ENCODE measurements around the gene ABCE1. TPM values are rescaled to one million over a fixed set of nuclear protein-coding genes. Genes with fewer than 3 reads are reported as not detected.

Gene ABCE1
- 10 to 100 TPM; 29.2 to 47.6 (median 34.0) TPM for polyA plus RNA-seq

DNA sequence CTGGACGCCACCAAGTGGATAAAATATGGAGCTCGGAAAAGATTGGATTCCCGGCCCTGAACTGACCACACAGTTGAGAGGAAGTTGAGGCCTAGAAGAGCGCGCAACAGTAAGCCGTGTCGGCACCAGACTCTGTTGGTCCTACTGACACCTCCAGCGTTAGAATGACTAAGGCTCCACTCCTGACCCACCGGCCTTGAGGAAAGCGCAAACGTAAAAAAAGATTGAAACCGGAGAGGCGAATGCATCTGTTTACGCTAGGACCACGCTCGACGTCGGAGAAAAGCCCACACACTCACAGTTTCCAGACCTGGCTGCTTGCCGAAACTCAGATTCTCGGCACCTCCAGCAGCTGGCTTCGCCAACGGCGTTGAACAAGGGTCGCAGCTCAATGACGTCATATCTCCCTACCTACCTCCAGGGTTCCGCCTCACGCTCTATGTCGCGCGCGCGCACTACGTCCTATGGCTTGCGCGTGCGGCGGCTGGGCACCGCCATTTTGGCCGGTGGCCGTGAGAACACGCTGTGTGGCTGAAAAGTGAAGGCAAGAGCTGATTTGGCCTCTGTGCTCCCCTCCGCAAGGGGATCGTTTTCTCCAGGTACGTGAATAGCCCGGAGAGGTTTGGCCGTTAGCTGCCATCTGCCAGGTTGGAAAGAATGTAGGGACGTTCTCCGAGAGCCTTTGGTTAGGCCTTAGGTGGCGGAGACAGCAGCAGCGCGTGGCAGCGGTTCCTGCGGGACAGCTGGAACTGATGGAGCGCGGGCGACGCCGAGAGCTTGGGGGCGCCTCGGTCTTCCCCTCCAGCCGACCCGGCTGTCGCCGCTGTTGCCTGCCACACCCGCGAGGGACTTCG lies at the start of gene ABCE1, which contains the start of gene ANAPC10:
TSS of gene ABCE1 (plus strand) at position 491 of the 854 bp plus-strand sequence. CDS start 6,102 bp downstream, outside the sequence.
TSS of gene ANAPC10 (minus strand) at position 376 of the 854 bp plus-strand sequence. CDS start 2,097 bp downstream, outside the sequence.
- H3K27me3 Mint-ChIP-seq (ENCODE audit: low read depth in 3 of 3) = peaks cover 9 to 13% (median 11%) of the 10 kb centered on the region in 3 donors
- H3K27ac Mint-ChIP-seq = peak within 1 kb of the TSS; percentile 94 to 98 (median 97)
- H3K36me3 Mint-ChIP-seq = peaks cover 19 to 23% (median 20%) of the 10 kb centered on the region in 3 donors
- H3K4me3 Mint-ChIP-seq = peak within 1 kb of the TSS; percentile 90 to 98 (median 92)
- H3K9me3 Mint-ChIP-seq = no peaks in the 10 kb centered on the region
- peaks cover 37 to 58% of the 10 kb centered on the region in 2 donors for H3K4me1 Mint-ChIP-seq
- peak; percentile 93 to 95 (median 94) for DNase-seq

DNA sequence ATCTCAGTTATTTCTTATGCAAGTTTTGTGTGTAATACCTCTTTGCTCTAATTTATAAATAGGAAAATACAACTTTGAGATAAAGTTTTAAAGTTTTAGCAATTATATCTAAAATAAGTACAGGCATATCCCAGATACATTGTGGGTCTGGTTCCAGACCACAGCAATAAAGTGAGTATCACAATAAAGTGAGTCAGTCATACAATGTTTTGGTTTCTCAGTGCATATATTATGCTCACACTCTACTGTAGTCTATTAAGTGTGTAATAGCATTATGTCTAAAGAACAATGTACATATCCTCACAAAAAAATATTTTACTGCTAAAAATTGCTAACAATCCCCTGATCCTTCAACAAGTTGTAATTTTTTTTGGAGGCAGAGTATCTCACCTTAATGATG lies 49.3 kb upstream of the ABCE1 start:
- Mint-ChIP-seq H3K4me3 (no peak overlapping the region), H3K27me3 (ENCODE audit: low read depth in 3 of 3) (no peaks in the 10 kb centered on the region), H3K4me1 (peaks cover 2 to 15% of the 10 kb centered on the region in 2 donors), H3K36me3 (peaks cover 0 to 5% (median 4%) of the 10 kb centered on the region in 3 donors), H3K27ac (no peak overlapping the region), H3K9me3 (no peaks in the 10 kb centered on the region)
- DNase-seq = no peak

DNA sequence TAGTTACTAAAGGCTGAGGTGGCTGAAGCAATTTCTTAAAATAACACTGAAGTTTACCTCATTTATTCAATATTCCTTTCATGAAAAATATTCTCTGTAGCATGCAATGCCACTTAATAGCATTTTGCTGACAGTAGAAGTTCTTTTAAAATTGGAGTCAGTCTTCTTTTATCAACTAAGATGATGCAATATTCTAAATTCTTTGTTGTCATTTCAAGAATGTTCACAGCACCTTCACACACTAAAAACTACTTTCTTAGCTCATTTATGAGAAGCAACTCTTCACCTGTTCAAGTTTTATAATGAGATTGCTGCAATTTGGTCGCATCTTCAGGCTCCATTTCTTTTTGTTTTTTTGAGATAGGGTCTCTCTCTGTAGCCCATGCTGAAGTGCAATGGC lies 48.9 kb upstream of the ABCE1 start:
- no peaks in the 10 kb centered on the region for H3K9me3 Mint-ChIP-seq
- H3K36me3 Mint-ChIP-seq = peaks cover 0 to 5% (median 4%) of the 10 kb centered on the region in 3 donors
- H3K4me3 Mint-ChIP-seq = no peak overlapping the region
- peaks cover 2 to 10% of the 10 kb centered on the region in 2 donors for H3K4me1 Mint-ChIP-seq
- H3K27ac Mint-ChIP-seq = peak overlapping the region in 1 of 6 donors; percentile 24
- H3K27me3 Mint-ChIP-seq (ENCODE audit: low read depth in 3 of 3) = no peaks in the 10 kb centered on the region
- DNase-seq = no peak

DNA sequence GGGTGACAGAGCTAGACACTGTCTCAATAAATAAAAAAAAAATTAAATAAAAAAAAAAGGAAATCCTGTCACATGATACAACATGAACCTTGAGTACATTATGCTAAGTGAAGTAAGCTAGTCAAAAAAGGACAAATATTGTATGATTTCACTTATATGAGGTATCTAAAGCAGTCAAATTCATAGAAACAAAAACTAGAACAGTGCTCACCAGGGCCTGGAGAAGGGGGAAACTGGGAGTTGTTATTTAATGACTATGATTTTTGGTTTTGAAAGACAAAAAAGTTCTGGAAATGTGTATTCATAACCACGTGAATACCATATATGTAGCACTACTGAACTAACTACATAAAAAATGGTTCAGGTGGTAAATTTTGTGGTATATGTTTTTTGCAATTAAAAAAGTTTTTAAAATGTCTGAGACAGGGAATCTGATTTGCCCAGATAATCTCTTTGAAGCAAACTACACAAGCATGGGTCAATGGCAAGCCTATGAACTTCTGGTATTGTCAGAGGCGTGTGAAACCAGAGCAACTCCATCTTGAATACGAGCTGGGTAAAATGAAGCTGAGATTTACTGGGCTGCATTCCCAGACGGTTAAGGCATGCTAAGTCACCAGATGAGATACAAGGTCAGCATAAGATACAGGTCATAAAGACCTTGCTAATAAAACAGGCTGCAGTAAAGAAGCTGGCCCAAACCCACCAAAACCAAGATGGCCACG lies 42.4 kb upstream of the ABCE1 start:
- no peak for DNase-seq
- Mint-ChIP-seq H3K36me3 (peaks cover 0 to 5% (median 5%) of the 10 kb centered on the region in 3 donors), H3K9me3 (no peaks in the 10 kb centered on the region), H3K27me3 (ENCODE audit: low read depth in 3 of 3) (no peaks in the 10 kb centered on the region), H3K4me1 (peaks cover 30 to 45% of the 10 kb centered on the region in 2 donors), H3K4me3 (no peak overlapping the region), H3K27ac (peak overlapping the region in 4 of 6 donors; percentile 1 to 18 (median 10))

DNA sequence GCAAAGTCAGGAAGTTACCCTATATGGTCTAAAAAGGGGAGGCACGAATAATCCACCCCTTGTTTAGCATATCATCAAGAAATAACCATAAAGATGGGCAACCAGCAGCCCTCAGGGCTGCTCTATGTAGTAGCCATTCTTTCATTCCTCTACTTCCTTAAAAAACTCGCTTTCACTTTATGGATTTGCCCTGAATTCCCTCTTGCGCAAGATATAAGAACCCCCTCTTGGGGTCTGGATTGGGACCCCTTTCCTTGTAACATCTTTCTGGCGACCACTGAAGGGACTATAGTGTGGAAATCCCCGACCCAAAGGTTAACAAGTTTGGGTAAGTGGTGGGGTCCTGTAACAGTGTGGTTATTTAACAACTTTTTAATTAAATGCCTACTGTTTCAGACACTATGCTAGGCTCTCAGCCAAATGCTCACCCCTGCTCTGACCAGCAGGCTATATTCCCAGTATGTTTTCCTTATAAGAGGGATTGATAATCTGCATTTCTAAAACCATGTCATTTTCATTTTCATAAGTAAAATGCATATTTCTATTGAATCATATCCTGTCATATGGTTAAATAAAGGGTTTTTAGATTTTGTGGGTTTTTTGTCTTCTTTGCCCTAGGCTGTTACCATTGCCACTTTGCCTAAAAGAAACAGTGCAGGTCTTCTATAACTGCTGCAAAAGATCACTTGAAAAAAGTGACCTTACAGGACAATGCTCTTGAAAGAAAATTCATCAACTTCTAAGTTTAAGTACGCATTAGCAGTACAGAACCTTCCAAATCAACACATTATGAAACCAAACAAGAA lies 41.6 kb upstream of the ABCE1 start:
- Mint-ChIP-seq H3K4me3 (peak overlapping the region in 1 of 5 donors; percentile 26), H3K36me3 (peaks cover 0 to 5% (median 5%) of the 10 kb centered on the region in 3 donors), H3K4me1 (peaks cover 30 to 37% of the 10 kb centered on the region in 2 donors), H3K9me3 (no peaks in the 10 kb centered on the region), H3K27ac (peak overlapping the region; percentile 1 to 80 (median 18)), H3K27me3 (ENCODE audit: low read depth in 3 of 3) (no peaks in the 10 kb centered on the region)
- DNase-seq = no peak

DNA sequence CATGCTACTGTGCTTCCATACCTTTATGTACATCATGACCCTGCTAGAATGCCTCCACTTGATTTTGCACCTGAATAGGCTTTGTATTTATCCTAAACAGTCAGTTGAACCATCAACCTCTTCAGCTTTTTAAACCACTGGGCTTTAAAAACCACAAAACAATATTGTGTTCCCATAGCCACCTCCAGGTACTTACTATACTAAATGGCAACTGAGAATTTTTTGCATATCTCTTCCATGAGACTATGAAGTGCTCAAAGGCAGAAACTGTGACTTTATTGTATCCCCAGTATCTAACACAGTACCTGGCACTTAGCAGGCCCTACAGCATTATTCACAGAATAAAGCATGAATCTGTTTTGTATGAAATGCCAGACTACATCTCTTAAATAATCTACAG lies 39.9 kb upstream of the ABCE1 start:
- H3K4me3 Mint-ChIP-seq = no peak overlapping the region
- H3K27me3 Mint-ChIP-seq (ENCODE audit: low read depth in 3 of 3) = no peaks in the 10 kb centered on the region
- no peak for DNase-seq
- peaks cover 30 to 35% of the 10 kb centered on the region in 2 donors for H3K4me1 Mint-ChIP-seq
- H3K27ac Mint-ChIP-seq = no peak overlapping the region
- peaks cover 0 to 9% (median 9%) of the 10 kb centered on the region in 3 donors for H3K36me3 Mint-ChIP-seq
- H3K9me3 Mint-ChIP-seq = no peaks in the 10 kb centered on the region

DNA sequence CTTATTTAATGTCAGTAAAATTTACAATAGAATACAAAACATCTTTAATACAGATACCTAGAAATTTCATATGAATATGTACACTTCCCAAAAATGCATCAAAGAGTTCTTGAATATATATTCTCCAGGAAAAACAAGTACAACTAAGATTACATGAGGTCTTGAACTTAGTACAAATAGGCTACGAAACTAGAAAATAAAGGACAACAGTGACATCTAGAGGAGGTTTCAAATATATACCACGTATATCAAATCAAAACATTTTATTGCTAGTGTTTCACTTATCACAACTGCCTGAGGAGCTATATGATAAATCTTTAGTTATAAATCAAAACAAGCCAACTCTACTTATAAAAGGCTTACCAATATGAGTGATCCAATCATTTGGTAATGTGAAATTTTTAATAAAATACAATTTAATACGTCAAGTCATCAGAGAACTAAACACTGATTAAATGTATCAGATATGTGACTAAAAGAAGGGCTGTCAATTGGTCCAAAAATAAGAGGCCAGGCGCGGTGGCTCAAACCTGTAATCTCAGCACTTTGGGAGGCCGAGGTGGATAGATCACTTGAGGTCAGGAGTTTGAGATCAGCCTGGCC lies 36.7 kb upstream of the ABCE1 start:
- DNase-seq = peak; percentile 25 to 42 (median 37)
- H3K9me3 Mint-ChIP-seq = no peaks in the 10 kb centered on the region
- H3K27me3 Mint-ChIP-seq (ENCODE audit: low read depth in 3 of 3) = no peaks in the 10 kb centered on the region
- H3K4me1 Mint-ChIP-seq = peaks cover 12 to 19% of the 10 kb centered on the region in 2 donors
- H3K36me3 Mint-ChIP-seq = peaks cover 0 to 4% (median 4%) of the 10 kb centered on the region in 3 donors
- no peak overlapping the region for H3K27ac Mint-ChIP-seq
- H3K4me3 Mint-ChIP-seq = no peak overlapping the region

DNA sequence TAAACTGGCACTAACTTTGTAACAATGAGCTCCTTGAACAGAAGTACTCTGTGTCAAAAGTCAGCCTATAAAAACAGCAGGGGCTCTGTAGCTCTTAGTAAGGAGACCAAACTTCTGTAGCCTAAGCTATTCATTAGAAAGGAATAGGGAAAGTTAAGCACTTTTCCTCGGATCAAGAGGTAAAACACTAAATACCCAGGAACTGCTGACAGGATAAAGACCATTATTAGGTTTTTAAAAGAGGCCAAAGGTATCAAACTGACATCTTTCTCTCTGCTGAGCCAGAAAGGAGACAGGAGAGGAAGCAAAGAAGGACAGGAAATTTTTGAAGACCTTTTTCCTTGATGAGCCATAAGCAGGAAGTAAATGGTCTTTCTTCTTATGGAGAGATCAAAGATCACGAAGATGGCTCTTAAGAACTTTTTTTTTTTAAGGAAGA lies 32.0 kb upstream of the ABCE1 start:
- Mint-ChIP-seq H3K27me3 (ENCODE audit: low read depth in 3 of 3) (no peaks in the 10 kb centered on the region), H3K36me3 (peaks cover 0 to 10% (median 4%) of the 10 kb centered on the region in 3 donors), H3K4me1 (peaks cover 0 to 11% of the 10 kb centered on the region in 2 donors), H3K27ac (no peak overlapping the region), H3K9me3 (no peaks in the 10 kb centered on the region), H3K4me3 (no peak overlapping the region)
- DNase-seq = no peak

DNA sequence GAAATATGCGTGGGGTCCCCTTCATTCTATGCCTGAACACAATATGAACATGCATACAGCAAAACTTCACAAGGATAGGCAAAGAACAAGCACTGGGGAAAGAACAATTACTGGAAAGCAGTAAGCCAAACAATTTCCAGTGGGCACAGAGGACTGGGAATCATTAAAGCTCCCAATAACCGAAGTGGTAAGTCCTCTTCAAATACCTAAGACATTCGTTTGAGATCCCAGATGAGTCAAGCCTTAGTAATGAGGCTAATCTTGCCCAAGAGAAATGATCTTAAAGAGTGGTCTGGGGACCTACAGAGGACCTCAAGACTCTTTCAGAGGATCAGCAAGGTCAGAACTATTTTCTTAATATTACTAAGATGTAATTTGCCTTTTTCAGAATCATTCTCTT lies 28.8 kb upstream of the ABCE1 start:
- no peak overlapping the region for H3K27ac Mint-ChIP-seq
- DNase-seq = no peak

DNA sequence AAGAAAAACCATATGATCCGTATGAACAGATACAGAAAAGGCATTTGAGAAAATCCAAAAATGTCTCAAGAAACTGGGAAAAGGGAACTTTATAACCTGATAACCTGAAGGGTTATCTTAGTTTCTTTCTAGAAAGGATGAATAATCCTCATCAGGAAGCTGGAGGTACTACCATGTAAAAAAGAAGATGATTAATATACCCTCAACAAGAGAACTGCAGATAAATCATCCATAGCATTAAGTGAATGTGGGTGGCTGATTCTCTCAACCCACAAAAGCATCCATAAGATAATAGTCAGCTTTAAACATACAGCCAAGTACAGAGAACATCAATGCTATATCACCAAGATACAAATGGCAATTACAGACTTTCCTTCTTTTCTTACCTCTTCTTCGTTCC lies 26.6 kb upstream of the ABCE1 start:
- no peak overlapping the region for H3K27ac Mint-ChIP-seq
- H3K4me1 Mint-ChIP-seq = peaks cover 8 to 13% of the 10 kb centered on the region in 2 donors
- H3K27me3 Mint-ChIP-seq (ENCODE audit: low read depth in 3 of 3) = no peaks in the 10 kb centered on the region
- no peak for DNase-seq
- H3K36me3 Mint-ChIP-seq = peaks cover 5 to 12% (median 5%) of the 10 kb centered on the region in 3 donors
- H3K4me3 Mint-ChIP-seq = no peak overlapping the region
- no peaks in the 10 kb centered on the region for H3K9me3 Mint-ChIP-seq

More for the DNA sequence above, 28.8 kb upstream of the ABCE1 start:
- no peak overlapping the region for H3K4me3 Mint-ChIP-seq
- peaks cover 0 to 11% of the 10 kb centered on the region in 2 donors for H3K4me1 Mint-ChIP-seq
- H3K27me3 Mint-ChIP-seq (ENCODE audit: low read depth in 3 of 3) = no peaks in the 10 kb centered on the region
- H3K36me3 Mint-ChIP-seq = peaks cover 0 to 6% (median 0%) of the 10 kb centered on the region in 3 donors
- H3K9me3 Mint-ChIP-seq = no peaks in the 10 kb centered on the region

DNA sequence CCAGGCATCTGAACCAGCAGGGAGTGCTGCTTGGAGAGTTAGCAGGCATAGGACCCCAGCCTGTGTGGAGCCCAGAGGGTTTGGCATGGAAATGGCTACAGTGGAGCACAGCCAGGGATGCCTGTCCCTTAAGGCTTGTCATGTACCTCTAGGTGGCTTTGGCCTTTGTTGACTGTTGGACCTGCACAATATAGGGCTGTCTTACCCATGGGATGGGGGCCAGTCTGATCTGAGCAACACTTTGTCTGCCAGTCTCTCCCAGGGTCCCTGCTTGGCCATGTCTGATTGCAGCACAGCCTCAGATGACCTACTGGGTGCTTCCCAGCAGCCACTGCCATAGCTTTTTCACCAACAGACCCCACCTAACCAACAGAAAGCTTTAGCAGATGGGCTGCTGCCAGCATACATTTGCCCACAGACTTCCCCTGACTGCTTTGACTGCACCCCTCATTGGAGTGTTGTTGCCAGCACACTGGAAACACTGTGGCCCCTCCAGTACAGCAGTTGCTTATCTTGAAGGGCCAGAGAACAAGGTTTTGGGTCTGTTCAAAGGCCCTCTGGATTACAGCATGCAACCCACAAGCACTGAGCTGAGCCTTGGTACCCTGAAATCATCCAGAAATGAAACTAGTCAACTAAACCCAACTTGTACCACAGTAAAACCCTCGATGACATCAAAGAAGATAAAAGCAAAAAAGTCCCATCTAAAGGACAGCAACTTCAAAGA lies 22.2 kb upstream of the ABCE1 start:
- no peaks in the 10 kb centered on the region for H3K27me3 Mint-ChIP-seq (ENCODE audit: low read depth in 3 of 3)
- peak overlapping the region in 3 of 6 donors; percentile 27 to 55 (median 32) for H3K27ac Mint-ChIP-seq

DNA sequence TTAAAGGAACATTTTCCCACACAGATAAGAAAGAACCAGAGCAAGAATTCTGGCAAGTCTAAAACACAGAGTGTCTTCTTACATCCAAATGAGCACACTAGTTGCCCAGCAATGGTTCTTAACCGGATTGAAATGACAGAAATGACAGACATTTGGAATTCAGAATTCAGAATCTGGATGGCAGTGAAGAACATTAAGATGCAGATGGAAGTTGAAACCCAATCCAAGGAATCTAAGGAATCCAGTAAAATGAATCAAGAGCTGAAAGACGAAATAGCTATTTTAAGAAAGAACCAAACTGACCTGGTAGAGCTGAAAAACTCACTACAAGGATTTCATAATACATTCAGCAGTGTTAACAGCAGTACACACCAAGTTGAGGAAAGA lies 21.6 kb upstream of the ABCE1 start:
- Mint-ChIP-seq H3K4me3 (no peak overlapping the region), H3K9me3 (no peaks in the 10 kb centered on the region), H3K4me1 (peaks cover 16 to 34% of the 10 kb centered on the region in 2 donors), H3K27ac (peak overlapping the region in 3 of 6 donors; percentile 27 to 55 (median 32)), H3K27me3 (ENCODE audit: low read depth in 3 of 3) (no peaks in the 10 kb centered on the region), H3K36me3 (peaks cover 19 to 32% (median 26%) of the 10 kb centered on the region in 3 donors)
- no peak for DNase-seq

More for the DNA sequence above, 22.2 kb upstream of the ABCE1 start:
- Mint-ChIP-seq H3K9me3 (no peaks in the 10 kb centered on the region), H3K36me3 (peaks cover 19 to 32% (median 26%) of the 10 kb centered on the region in 3 donors), H3K4me1 (peaks cover 16 to 35% of the 10 kb centered on the region in 2 donors), H3K4me3 (no peak overlapping the region)
- DNase-seq = no peak
